DND-41 (cell line): ENCODE results near the gene PARPBP.

Experiments
- CTCF ChIP-seq: IDR thresholded peaks from 2 replicates; pipeline ENCODE4 v1.5.1; 2012; ENCODE audit warnings: borderline replicate concordance, low read length, moderate library complexity, mild to moderate bottlenecking; ENCODE audit not compliant: poor library complexity, severe bottlenecking; ENCODE audit errors: extremely low read depth
- EZH2 ChIP-seq: IDR thresholded peaks from 3 replicates; pipeline ENCODE4 v1.6.1; 2012; ENCODE audit warnings: borderline replicate concordance, low read depth, mild to moderate bottlenecking, moderate library complexity, low read length, inconsistent platforms; ENCODE audit not compliant: severe bottlenecking

GRCh38 chr12:102171951-102172350 lies 52.0 kb downstream of the PARPBP start:
- TF ChIP-seq CTCF (no peak), EZH2 (no peak)
